Measurements from ENCODE around the gene ZNF324. TPM values are rescaled to one million over a fixed set of nuclear protein-coding genes. Genes with fewer than 3 reads are reported as not detected.

Gene ZNF324
- total RNA-seq, 4 donors from 2014 or later: 4.9 to 11.7 (median 8.6) TPM

- no peak for TF ChIP-seq CTCF (IDR thresholded peaks at IDR 0.05; ENCODE audit: low read depth)
Measured at GRCh38 chr19:58475714-58476497, 9.0 kb downstream of the ZNF324 start, which contains the start of gene ZNF446. Gene ZNF446, plus strand, starts transcription at chr19:58476352. Its CDS starts 867 bp downstream, at chr19:58477219.

- no peak for TF ChIP-seq CTCF (IDR thresholded peaks at IDR 0.05; ENCODE audit: low read depth)
Measured at GRCh38 chr19:58476498-58477015, 9.7 kb downstream of the ZNF324 start.

GRCh38 chr19:58477130-58477529 is 10.2 kb downstream of the ZNF324 start:
- TF ChIP-seq CTCF (IDR thresholded peaks at IDR 0.05; ENCODE audit: low read depth): no peak

- TF ChIP-seq CTCF (IDR thresholded peaks at IDR 0.05; ENCODE audit: low read depth): no peak
Measured at GRCh38 chr19:58477871-58478270, 11.0 kb downstream of the ZNF324 start.

- TF ChIP-seq CTCF (IDR thresholded peaks at IDR 0.05; ENCODE audit: low read depth): no peak
Measured at GRCh38 chr19:58479303-58479702, 12.4 kb downstream of the ZNF324 start.

GRCh38 chr19:58479736-58480480 is 13.0 kb downstream of the ZNF324 start:
- no peak for TF ChIP-seq CTCF (IDR thresholded peaks at IDR 0.05; ENCODE audit: low read depth)

GRCh38 chr19:58480481-58480830 is 13.6 kb downstream of the ZNF324 start:
- no peak for TF ChIP-seq CTCF (IDR thresholded peaks at IDR 0.05; ENCODE audit: low read depth)

Measured in subcutaneous adipose tissue (tissue), 4 donors.